Gastrocnemius medialis (tissue), 4 donors: ENCODE results near the gene RAB3IL1. TPM values are rescaled to one million over a fixed set of nuclear protein-coding genes. Genes with fewer than 3 reads are reported as not detected.

Experiments
- ATAC-seq, 2 donors: fragments of 150-250 bp; one replicate each; pipeline ENCODE4 v1.9.1; 2016
- DNase-seq, 2 donors: peaks; one replicate each; pipeline ENCODE4 v3.0.0-alpha.2; 2019
- H3K27ac ChIP-seq, 4 donors: fragments of 200-600 bp; sonication (generic); 1 replicate in 1 of 4; 2 replicates in 3 of 4; pipeline ENCODE4 v1.5.1; 2016 to 2018; ENCODE audit warnings: mild to moderate bottlenecking in 2 of 4, moderate library complexity in 1 of 4
- H3K27me3 ChIP-seq, 3 donors: fragments of 200-600 bp; sonication (generic) in 2 of 3; 1 replicate in 1 of 3; 2 replicates in 2 of 3; pipeline versions ENCODE4 v1.5.1 to v1.6.0; 2016 to 2019; ENCODE audit warnings: mild to moderate bottlenecking in 1 of 3, moderate library complexity in 1 of 3
- H3K36me3 ChIP-seq, 2 donors: fragments of 200-600 bp; sonication (generic) in 1 of 2; one replicate each; pipeline ENCODE4 v1.5.1; 2017 to 2018
- H3K4me1 ChIP-seq, 2 donors: fragments of 200-600 bp; sonication (generic) in 1 of 2; one replicate each; pipeline ENCODE4 v1.5.1; 2016 to 2017; ENCODE audit warnings: mild to moderate bottlenecking in 2 of 2
- H3K4me3 ChIP-seq, 4 donors: fragments of 200-600 bp; sonication (generic) in 3 of 4; 1 replicate in 1 of 4; 2 replicates in 3 of 4; pipeline ENCODE4 v1.5.1; 2016 to 2019; ENCODE audit warnings: mild to moderate bottlenecking in 2 of 4
- H3K9me3 ChIP-seq, 3 donors: fragments of 200-600 bp; sonication (generic) in 2 of 3; 1 replicate in 1 of 3; 2 replicates in 2 of 3; pipeline ENCODE4 v1.5.1; 2016 to 2019
- CTCF ChIP-seq, 5 experiments: fragments of 450-650 bp in 3 of 5; fragments of 200-600 bp in 2 of 5; sonication (generic) in 2 of 5; IDR thresholded peaks in 4 of 5; conservative IDR thresholded peaks in 1 of 5; 1 replicate in 4 of 5; 2 replicates in 1 of 5; pipeline ENCODE4 v1.5.1; 2016 to 2019; ENCODE audit warnings: antibody characterized with exemption in 5 of 5, mild to moderate bottlenecking in 3 of 5, moderate library complexity in 3 of 5
- POLR2A ChIP-seq, 2 donors: fragments of 450-650 bp; IDR thresholded peaks; one replicate each; pipeline ENCODE4 v1.6.1; 2017; ENCODE audit warnings: antibody characterized with exemption in 2 of 2, mild to moderate bottlenecking in 2 of 2, moderate library complexity in 2 of 2
- in situ Hi-C, 4 donors: fragments of 200-750 bp; cut with MboI; loops; one replicate each; pipeline versions ENCODE4 v1.15.0 to v1.8.0; 2017; ENCODE audit warnings: low sequenced_read_pairs in 4 of 4
- intact Hi-C: fragments of 100-400 bp; cut with DNase I; formaldehyde crosslinking; loops from one replicate; pipeline ENCODE4 v1.15.1; 2023; ENCODE audit warnings: low total_unique reads
- total RNA-seq, 4 donors: library from RNA; depleted of rRNA; stranded (reverse); fragments of >200 nt; gene quantifications; one replicate each; pipeline versions ENCODE4 v1.1.0 to v1.2.3, GENCODE V29; 2016

Gene RAB3IL1
- total RNA-seq, 4 donors from 2014 or later, result 3.9 to 5.4 (median 4.9) TPM

GRCh38 chr11:61851900-61852295 lies 65.5 kb downstream of the RAB3IL1 start:
- Histone ChIP-seq H3K4me3 (no peak overlapping the region), H3K27me3 (peaks cover 0 to 8% (median 2%) of the 10 kb centered on the region in 3 donors), H3K4me1 (peaks cover 0 to 5% of the 10 kb centered on the region in 2 donors), H3K36me3 (no peaks in the 10 kb centered on the region), H3K9me3 (no peaks in the 10 kb centered on the region), H3K27ac (peak overlapping the region; percentile 30 to 63 (median 44))
- no peak for DNase-seq
- TF ChIP-seq CTCF (IDR thresholded peaks at IDR 0.05 in 4 of 5, conservative IDR thresholded peaks at IDR 0.05 in 1 of 5), result no peak
- TF ChIP-seq POLR2A (IDR thresholded peaks at IDR 0.05), result no peak
- ATAC-seq, result no peak
- in situ Hi-C loops (no loop called here), intact Hi-C loops (no loop called here)

GRCh38 chr11:61851113-61851899 lies 66.1 kb downstream of the RAB3IL1 start:
- peak overlapping the region; percentile 30 to 63 (median 44) for H3K27ac ChIP-seq
- H3K4me3 ChIP-seq, result no peak overlapping the region
- peak in 1 of 2 donors; percentile 20 for ATAC-seq
- peaks cover 0 to 8% (median 2%) of the 10 kb centered on the region in 3 donors for H3K27me3 ChIP-seq
- H3K4me1 ChIP-seq, result peaks cover 0 to 5% of the 10 kb centered on the region in 2 donors
- no peaks in the 10 kb centered on the region for H3K36me3 ChIP-seq
- in situ Hi-C loops (no loop called here), intact Hi-C loops (no loop called here)
- DNase-seq, result no peak
- no peak for TF ChIP-seq POLR2A (IDR thresholded peaks at IDR 0.05)
- no peak for TF ChIP-seq CTCF (IDR thresholded peaks at IDR 0.05 in 4 of 5, conservative IDR thresholded peaks at IDR 0.05 in 1 of 5)
- H3K9me3 ChIP-seq, result no peaks in the 10 kb centered on the region

GRCh38 chr11:61850687-61851086 lies 66.7 kb downstream of the RAB3IL1 start:
- H3K27me3 ChIP-seq, result peaks cover 0 to 8% (median 2%) of the 10 kb centered on the region in 3 donors
- no peak for TF ChIP-seq CTCF (IDR thresholded peaks at IDR 0.05 in 4 of 5, conservative IDR thresholded peaks at IDR 0.05 in 1 of 5)
- TF ChIP-seq POLR2A (IDR thresholded peaks at IDR 0.05), result no peak
- H3K9me3 ChIP-seq, result no peaks in the 10 kb centered on the region
- no peak for DNase-seq
- no peak overlapping the region for H3K4me3 ChIP-seq
- in situ Hi-C loops, result no loop called here
- ATAC-seq, result no peak
- intact Hi-C loops, result no loop called here
- peaks cover 0 to 5% of the 10 kb centered on the region in 2 donors for H3K4me1 ChIP-seq
- peak overlapping the region; percentile 30 to 63 (median 44) for H3K27ac ChIP-seq
- no peaks in the 10 kb centered on the region for H3K36me3 ChIP-seq

- Histone ChIP-seq H3K36me3 (no peaks in the 10 kb centered on the region), H3K27ac (no peak overlapping the region)
- TF ChIP-seq CTCF (IDR thresholded peaks at IDR 0.05 in 4 of 5, conservative IDR thresholded peaks at IDR 0.05 in 1 of 5), result no peak
- TF ChIP-seq POLR2A (IDR thresholded peaks at IDR 0.05), result no peak
Measured at GRCh38 chr11:61848631-61849030, 68.7 kb downstream of the RAB3IL1 start.

More at GRCh38 chr11:61848631-61849030, 68.7 kb downstream of the RAB3IL1 start:
- Histone ChIP-seq H3K4me1 (peaks cover 0 to 5% of the 10 kb centered on the region in 2 donors), H3K4me3 (no peak overlapping the region), H3K27me3 (peaks cover 0 to 8% (median 2%) of the 10 kb centered on the region in 3 donors), H3K9me3 (no peaks in the 10 kb centered on the region)
- ATAC-seq (no peak), DNase-seq (no peak)
- in situ Hi-C loops (no loop called here), intact Hi-C loops (no loop called here)
